ENCODE data around the gene TRIP13.

DNA sequence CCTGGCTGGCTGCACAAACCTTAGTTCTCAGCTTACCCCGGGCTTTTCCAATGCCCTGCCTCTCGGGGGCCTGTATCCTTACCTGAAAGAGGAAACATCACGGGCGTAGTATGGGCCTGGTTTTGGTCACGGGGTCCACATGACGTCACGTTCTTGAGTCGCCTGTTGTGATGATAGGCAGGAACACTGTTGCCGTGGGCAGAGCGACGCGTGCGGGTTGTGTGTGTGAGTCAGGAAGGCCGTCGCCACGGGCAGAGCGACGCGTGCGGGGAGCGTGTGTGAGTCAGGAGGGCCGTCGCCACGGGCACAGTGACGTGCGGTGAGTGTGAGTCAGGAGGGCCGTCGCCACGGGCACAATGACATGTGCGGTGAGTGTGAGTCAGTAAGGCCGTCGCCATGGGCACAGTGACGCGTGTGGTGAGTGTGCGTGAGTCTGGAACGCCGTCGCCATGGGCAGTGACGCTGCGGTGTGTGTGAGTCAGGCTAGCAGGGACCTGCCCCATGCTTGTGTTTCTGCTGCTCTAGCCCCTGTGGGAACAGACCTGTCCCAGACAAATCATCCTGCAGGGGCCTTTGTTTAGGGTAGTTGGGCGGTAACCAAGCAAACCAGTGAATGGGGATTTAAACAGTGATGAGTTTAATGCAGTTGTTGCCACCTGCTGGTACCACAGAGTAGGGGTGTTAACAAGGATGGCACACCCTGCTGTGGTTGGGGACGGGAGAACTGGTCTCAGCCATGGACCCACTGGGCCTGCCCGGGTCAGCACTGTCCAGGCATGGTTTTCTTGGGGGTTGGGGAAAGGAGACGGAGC is 19.8 kb downstream of the TRIP13 start:
- TF ChIP-seq, protein P1, sequence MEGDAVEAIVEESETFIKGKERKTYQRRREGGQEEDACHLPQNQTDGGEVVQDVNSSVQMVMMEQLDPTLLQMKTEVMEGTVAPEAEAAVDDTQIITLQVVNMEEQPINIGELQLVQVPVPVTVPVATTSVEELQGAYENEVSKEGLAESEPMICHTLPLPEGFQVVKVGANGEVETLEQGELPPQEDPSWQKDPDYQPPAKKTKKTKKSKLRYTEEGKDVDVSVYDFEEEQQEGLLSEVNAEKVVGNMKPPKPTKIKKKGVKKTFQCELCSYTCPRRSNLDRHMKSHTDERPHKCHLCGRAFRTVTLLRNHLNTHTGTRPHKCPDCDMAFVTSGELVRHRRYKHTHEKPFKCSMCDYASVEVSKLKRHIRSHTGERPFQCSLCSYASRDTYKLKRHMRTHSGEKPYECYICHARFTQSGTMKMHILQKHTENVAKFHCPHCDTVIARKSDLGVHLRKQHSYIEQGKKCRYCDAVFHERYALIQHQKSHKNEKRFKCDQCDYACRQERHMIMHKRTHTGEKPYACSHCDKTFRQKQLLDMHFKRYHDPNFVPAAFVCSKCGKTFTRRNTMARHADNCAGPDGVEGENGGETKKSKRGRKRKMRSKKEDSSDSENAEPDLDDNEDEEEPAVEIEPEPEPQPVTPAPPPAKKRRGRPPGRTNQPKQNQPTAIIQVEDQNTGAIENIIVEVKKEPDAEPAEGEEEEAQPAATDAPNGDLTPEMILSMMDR (IDR thresholded peaks at IDR 0.05): peak in 1 of 6 experiments; percentile 6
- no peak for TF ChIP-seq POLR2A (IDR thresholded peaks at IDR 0.05)

Measured in Peyer's patch (tissue), 4 donors.